SK-N-SH treated with all-trans-retinoic acid at 6 μM for 48 hours (cell line): ENCODE data around the gene TANGO6.

Source experiments
- ATAC-seq: fragments of 200-7000 bp; cut with Tn5 transposase; 3 replicates; pipeline ENCODE4 v1.9.1; 2020; ENCODE audit warnings: mild to moderate bottlenecking, moderate library complexity
- ARNTL ChIP-seq: fragments of 450-650 bp; formaldehyde crosslinking; IDR thresholded peaks from 2 replicates; pipeline ENCODE4 v1.5.0; 2020; ENCODE audit warnings: low read depth, mild to moderate bottlenecking, moderate library complexity, borderline replicate concordance
- BACH2 ChIP-seq: fragments of 250-450 bp; sonication (Bioruptor Pico); IDR thresholded peaks from 2 replicates; pipeline ENCODE4 v1.9.0; 2021; ENCODE audit warnings: mild to moderate bottlenecking, borderline replicate concordance
- CREB5 ChIP-seq: fragments of 250-450 bp; sonication (Bioruptor Pico); IDR thresholded peaks from 2 replicates; pipeline ENCODE4 v1.5.1; 2020; ENCODE audit warnings: low read depth, mild to moderate bottlenecking, moderate library complexity
- CSDC2 ChIP-seq: fragments of 250-450 bp; sonication (Bioruptor Pico); IDR thresholded peaks from 2 replicates; pipeline ENCODE4 v1.5.0; 2020; ENCODE audit warnings: mild to moderate bottlenecking, moderate library complexity
- GLIS3 ChIP-seq: fragments of 250-450 bp; sonication (Bioruptor Pico); IDR thresholded peaks from 2 replicates; pipeline ENCODE4 v1.5.0; 2020; ENCODE audit warnings: mild to moderate bottlenecking, moderate library complexity
- ISL1 ChIP-seq: fragments of 250-450 bp; sonication (Bioruptor Pico); IDR thresholded peaks from 2 replicates; pipeline ENCODE4 v2.1.2; 2022; ENCODE audit warnings: mild to moderate bottlenecking, moderate library complexity
- OSR1 ChIP-seq: fragments of 250-450 bp; sonication (Bioruptor Pico); IDR thresholded peaks from 2 replicates; pipeline ENCODE4 v1.8.0; 2022; ENCODE audit warnings: moderate library complexity, mild to moderate bottlenecking, inconsistent platforms
- PATZ1 ChIP-seq: fragments of 250-450 bp; sonication (Bioruptor Pico); IDR thresholded peaks from 2 replicates; pipeline ENCODE4 v1.8.0; 2020; ENCODE audit warnings: mild to moderate bottlenecking, moderate library complexity, borderline replicate concordance
- POU6F1 ChIP-seq: fragments of 250-450 bp; sonication (Bioruptor Pico); IDR thresholded peaks from 2 replicates; pipeline ENCODE4 v1.8.0; 2021; ENCODE audit warnings: low read depth, mild to moderate bottlenecking, moderate library complexity, borderline replicate concordance
- PPARA ChIP-seq: fragments of 250-450 bp; sonication (Bioruptor Pico); IDR thresholded peaks from 2 replicates; pipeline ENCODE4 v1.5.0; 2020; ENCODE audit warnings: mild to moderate bottlenecking, borderline replicate concordance
- SNAI2 ChIP-seq: fragments of 250-450 bp; sonication (Bioruptor Pico); IDR thresholded peaks from 2 replicates; pipeline ENCODE4 v1.5.0; 2020; ENCODE audit warnings: mild to moderate bottlenecking, moderate library complexity
- TCF4 ChIP-seq: fragments of 250-450 bp; sonication (Bioruptor Pico); IDR thresholded peaks from 2 replicates; pipeline ENCODE4 v1.8.0; 2021; ENCODE audit warnings: mild to moderate bottlenecking, moderate library complexity, borderline replicate concordance
- TOX ChIP-seq: fragments of 250-450 bp; sonication (Bioruptor Pico); IDR thresholded peaks from 2 replicates; pipeline ENCODE4 v1.8.0; 2021; ENCODE audit warnings: mild to moderate bottlenecking, moderate library complexity, borderline replicate concordance
- ZFP3 ChIP-seq: fragments of 250-450 bp; sonication (Bioruptor Pico); IDR thresholded peaks from 2 replicates; pipeline ENCODE4 v1.5.0; 2020; ENCODE audit warnings: mild to moderate bottlenecking, moderate library complexity
- ZFP30 ChIP-seq: fragments of 450-650 bp; formaldehyde crosslinking; IDR thresholded peaks from 2 replicates; pipeline ENCODE4 v1.5.0; 2022; ENCODE audit warnings: mild to moderate bottlenecking, moderate library complexity
- ZNF565 ChIP-seq: fragments of 450-650 bp; formaldehyde crosslinking; conservative IDR thresholded peaks from 2 replicates; pipeline ENCODE4 v1.5.0; 2020; ENCODE audit warnings: low read depth, mild to moderate bottlenecking, moderate library complexity
- ZNF70 ChIP-seq: fragments of 450-650 bp; formaldehyde crosslinking; IDR thresholded peaks from 2 replicates; pipeline ENCODE4 v1.5.0; 2020; ENCODE audit warnings: mild to moderate bottlenecking, moderate library complexity
- ZNF8 ChIP-seq: fragments of 450-650 bp; formaldehyde crosslinking; IDR thresholded peaks from 2 replicates; pipeline ENCODE4 v1.5.0; 2020; ENCODE audit warnings: mild to moderate bottlenecking, moderate library complexity
- TF ChIP-seq, protein P1 (sequence below): fragments of 250-450 bp; sonication (Bioruptor Pico); IDR thresholded peaks from 2 replicates; pipeline ENCODE4 v1.5.0; 2020; ENCODE audit warnings: mild to moderate bottlenecking, moderate library complexity

TANGO6 gene

GRCh38 chr16:69084289-69084688 is 241.0 kb downstream of the TANGO6 start (continued):
- TF ChIP-seq PPARA (CRISPR knock-in tag) (no peak), ZNF8 (CRISPR knock-in tag) (no peak), ARNTL (CRISPR knock-in tag) (no peak), PATZ1 (no peak), GLIS3 (no peak), SNAI2 (CRISPR knock-in tag) (no peak), TOX (no peak)
- TF ChIP-seq, all 23 proteins: peak for 0

- ATAC-seq: no peak
These were observed 241.8 kb downstream of the TANGO6 start for GRCh38 chr16:69085032-69085695.

GRCh38 chr16:69087161-69087581 is 243.8 kb downstream of the TANGO6 start:
- no peak for ATAC-seq
- TF ChIP-seq ZFP30 (CRISPR knock-in tag): no peak
- TF ChIP-seq PATZ1: no peak
- no peak for TF ChIP-seq ZNF565 (CRISPR knock-in tag)
- TF ChIP-seq ZNF8 (CRISPR knock-in tag): no peak
- TF ChIP-seq TCF4 (CRISPR knock-in tag): no peak
- TF ChIP-seq ISL1: no peak
- no peak for TF ChIP-seq POU6F1 (CRISPR knock-in tag)
- no peak for TF ChIP-seq ZNF70 (CRISPR knock-in tag)
- TF ChIP-seq GLIS3: no peak
- TF ChIP-seq TOX: no peak
- TF ChIP-seq, all 23 proteins: peak for 0

More at GRCh38 chr16:69085032-69085695, 241.8 kb downstream of the TANGO6 start:
- TF ChIP-seq, protein P1, sequence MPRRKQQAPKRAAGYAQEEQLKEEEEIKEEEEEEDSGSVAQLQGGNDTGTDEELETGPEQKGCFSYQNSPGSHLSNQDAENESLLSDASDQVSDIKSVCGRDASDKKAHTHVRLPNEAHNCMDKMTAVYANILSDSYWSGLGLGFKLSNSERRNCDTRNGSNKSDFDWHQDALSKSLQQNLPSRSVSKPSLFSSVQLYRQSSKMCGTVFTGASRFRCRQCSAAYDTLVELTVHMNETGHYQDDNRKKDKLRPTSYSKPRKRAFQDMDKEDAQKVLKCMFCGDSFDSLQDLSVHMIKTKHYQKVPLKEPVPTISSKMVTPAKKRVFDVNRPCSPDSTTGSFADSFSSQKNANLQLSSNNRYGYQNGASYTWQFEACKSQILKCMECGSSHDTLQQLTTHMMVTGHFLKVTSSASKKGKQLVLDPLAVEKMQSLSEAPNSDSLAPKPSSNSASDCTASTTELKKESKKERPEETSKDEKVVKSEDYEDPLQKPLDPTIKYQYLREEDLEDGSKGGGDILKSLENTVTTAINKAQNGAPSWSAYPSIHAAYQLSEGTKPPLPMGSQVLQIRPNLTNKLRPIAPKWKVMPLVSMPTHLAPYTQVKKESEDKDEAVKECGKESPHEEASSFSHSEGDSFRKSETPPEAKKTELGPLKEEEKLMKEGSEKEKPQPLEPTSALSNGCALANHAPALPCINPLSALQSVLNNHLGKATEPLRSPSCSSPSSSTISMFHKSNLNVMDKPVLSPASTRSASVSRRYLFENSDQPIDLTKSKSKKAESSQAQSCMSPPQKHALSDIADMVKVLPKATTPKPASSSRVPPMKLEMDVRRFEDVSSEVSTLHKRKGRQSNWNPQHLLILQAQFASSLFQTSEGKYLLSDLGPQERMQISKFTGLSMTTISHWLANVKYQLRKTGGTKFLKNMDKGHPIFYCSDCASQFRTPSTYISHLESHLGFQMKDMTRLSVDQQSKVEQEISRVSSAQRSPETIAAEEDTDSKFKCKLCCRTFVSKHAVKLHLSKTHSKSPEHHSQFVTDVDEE (CRISPR knock-in tag): no peak
- no peak for TF ChIP-seq PPARA (CRISPR knock-in tag)
- TF ChIP-seq TCF4 (CRISPR knock-in tag): no peak
- TF ChIP-seq ZNF8 (CRISPR knock-in tag): no peak
- TF ChIP-seq ISL1: no peak
- TF ChIP-seq CSDC2: no peak
- TF ChIP-seq ZFP30 (CRISPR knock-in tag): no peak
- no peak for TF ChIP-seq CREB5 (CRISPR knock-in tag)
- no peak for TF ChIP-seq BACH2 (CRISPR knock-in tag)
- no peak for TF ChIP-seq ZFP3 (CRISPR knock-in tag)
- no peak for TF ChIP-seq TOX
- no peak for TF ChIP-seq ZNF70 (CRISPR knock-in tag)
- TF ChIP-seq ARNTL (CRISPR knock-in tag): no peak
- TF ChIP-seq OSR1 (CRISPR knock-in tag): no peak
- TF ChIP-seq GLIS3: no peak
